Adrenal gland (tissue), 12 donors: ENCODE measurements around the gene SLC25A46. TPM values are rescaled to one million over a fixed set of nuclear protein-coding genes. Genes with fewer than 3 reads are reported as not detected.

Experiments used
- DNase-seq, 7 donors: peaks; one replicate each; pipeline ENCODE4 v3.0.0-alpha.2; 2019 to 2020
- H3K27ac ChIP-seq, 5 donors: fragments of 200-600 bp; sonication (generic) in 4 of 5; 1 replicate in 3 of 5; 2 replicates in 2 of 5; pipeline versions ENCODE4 v1.5.1 to v1.8.0; 2016 to 2020; ENCODE audit warnings: mild to moderate bottlenecking in 1 of 5
- H3K27me3 ChIP-seq: fragments of 200-600 bp; 2 replicates; pipeline ENCODE4 v1.8.0; 2021
- H3K36me3 ChIP-seq, 2 donors: fragments of 200-600 bp; replicated peaks in 1 of 2; 1 replicate in 1 of 2; 2 replicates in 1 of 2; pipeline versions ENCODE4 v1.5.1 to v1.8.0; 2018 to 2022
- H3K4me1 ChIP-seq, 2 donors: fragments of 200-600 bp; replicated peaks in 1 of 2; 1 replicate in 1 of 2; 2 replicates in 1 of 2; pipeline versions ENCODE4 v1.5.1 to v1.8.0; 2018 to 2021
- H3K4me3 ChIP-seq, 4 donors: fragments of 200-600 bp; sonication (generic) in 3 of 4; one replicate each; pipeline ENCODE4 v1.5.1; 2016 to 2018
- H3K9me3 ChIP-seq, 3 donors: fragments of 200-600 bp; sonication (generic) in 1 of 3; replicated peaks in 1 of 3; 1 replicate in 2 of 3; 2 replicates in 1 of 3; pipeline versions ENCODE4 v1.5.1 to v1.8.0; 2016 to 2021
- CTCF ChIP-seq, 6 experiments: fragments of 450-650 bp in 4 of 6; fragments of 200-600 bp in 2 of 6; sonication (generic) in 1 of 6; IDR thresholded peaks; 1 replicate in 5 of 6; 2 replicates in 1 of 6; pipeline versions ENCODE4 v1.5.1 to v1.8.0; 2016 to 2021; ENCODE audit warnings: antibody characterized with exemption in 6 of 6, mild to moderate bottlenecking in 2 of 6, moderate library complexity in 1 of 6
- POLR2A ChIP-seq, 2 donors: fragments of 450-650 bp; IDR thresholded peaks; one replicate each; pipeline ENCODE4 v1.6.1; 2017; ENCODE audit warnings: antibody characterized with exemption in 2 of 2, mild to moderate bottlenecking in 2 of 2, moderate library complexity in 1 of 2
- WGBS, 4 donors: extraction: QIAGEN DNeasy Blood & Tissue Kit in 2 of 4; methylation state at CpG; one replicate each; pipeline versions ENCODE4 v1.1.5 to v1.1.7; 2013 to 2017; 5-methylcytosine and 5-hydroxymethylcytosine counted together
- intact Hi-C, 2 donors: fragments of 100-400 bp; cut with DNase I; formaldehyde crosslinking; loops; one replicate each; pipeline versions ENCODE4 v1.14.1 to v1.15.0; 2022 to 2023
- polyA plus RNA-seq, 3 donors: library from polyadenylated mRNA; stranded (reverse); fragments of 200-250 nt in 2 of 3; fragments of 350-450 nt in 1 of 3; fragmentation: Illumina TruSeq in 1 of 3; extraction: RNeasy Lipid Tissue Mini Kit (QIAGEN cat#74804) in 1 of 3; gene quantifications; one replicate each; pipeline ENCODE4 v1.2.3, GENCODE V29; 2013 to 2014
- total RNA-seq, 9 donors: library from RNA; depleted of rRNA in 4 of 9; stranded (reverse); fragments of >200 nt in 4 of 9; fragments of 120-200 nt in 1 of 9; fragmentation: NEBNext Ultra II Directional in 1 of 9; extraction: Animal tissue kit (Norgen Biotek cat#: 25700) in 1 of 9; gene quantifications; one replicate each; pipeline versions ENCODE4 v1.1.0 to v1.2.4, GENCODE V29; 2013 to 2023
- donor health status: healthy with polysubstance abuse.
- donor health status: Bipolar disorder and iron deficiency.
- donor health status: DM: yes; HTN: yes; CAD: no.
- donor health status: DM: no; HTN: no; CAD: no.
- donor health status: DM: no; HTN: no; CAD: no.
- donor health status: DM: yes; HTN: yes; CAD: no.

Gene SLC25A46
- total and polyA plus RNA-seq, 12 donors: 7.7 to 73.8 (median 53.3) TPM

- TF ChIP-seq POLR2A (IDR thresholded peaks at IDR 0.05): no peak
- TF ChIP-seq CTCF (IDR thresholded peaks at IDR 0.05): no peak
- H3K36me3 ChIP-seq: peaks cover 0 to 32% of the 10 kb centered on the region in 2 donors
These were observed 13.3 kb downstream of the SLC25A46 start for GRCh38 chr5:110751902-110752762.

GRCh38 chr5:110752953-110753352 lies 14.1 kb downstream of the SLC25A46 start:
- intact Hi-C loops: loop anchor here in 1 of 2 donors (10.0 kb wide), 1 partner anchor 342 kb away; the partner anchor contains the start of gene WDR36
- WGBS, 4 donors: 84 to 97% (median 93%) methylated on average over 1 of the region's 1 CpG
- peaks cover 0 to 33% of the 10 kb centered on the region in 2 donors for H3K36me3 ChIP-seq

More at GRCh38 chr5:110751902-110752762, 13.3 kb downstream of the SLC25A46 start:
- H3K4me1 ChIP-seq: no peaks in the 10 kb centered on the region
- 86 to 90% (median 89%) methylated on average over 8 of the region's 8 CpGs for WGBS, 4 donors
- no peak for DNase-seq
- H3K27ac ChIP-seq: no peak overlapping the region
- H3K27me3 ChIP-seq: no peaks in the 10 kb centered on the region
- intact Hi-C loops: loop anchor here in 1 of 2 donors (10.0 kb wide), 1 partner anchor 343 kb away; the partner anchor contains the start of gene WDR36
- no peak overlapping the region for H3K4me3 ChIP-seq
- H3K9me3 ChIP-seq: no peaks in the 10 kb centered on the region

GRCh38 chr5:110753600-110753999 lies 14.8 kb downstream of the SLC25A46 start:
- DNase-seq: no peak
- Histone ChIP-seq H3K4me3 (no peak overlapping the region), H3K4me1 (no peaks in the 10 kb centered on the region), H3K27ac (no peak overlapping the region), H3K9me3 (no peaks in the 10 kb centered on the region), H3K27me3 (no peaks in the 10 kb centered on the region), H3K36me3 (peaks cover 0 to 30% of the 10 kb centered on the region in 2 donors)
- intact Hi-C loops: loop anchor here in 1 of 2 donors (10.0 kb wide), 1 partner anchor 341 kb away; the partner anchor contains the start of gene WDR36
- WGBS, 4 donors: 93 to 98% (median 94%) methylated on average over 2 of the region's 2 CpGs
- TF ChIP-seq CTCF (IDR thresholded peaks at IDR 0.05) (no peak), POLR2A (IDR thresholded peaks at IDR 0.05) (no peak)

More at GRCh38 chr5:110752953-110753352, 14.1 kb downstream of the SLC25A46 start:
- TF ChIP-seq POLR2A (IDR thresholded peaks at IDR 0.05) (no peak), CTCF (IDR thresholded peaks at IDR 0.05) (no peak)
- Histone ChIP-seq H3K9me3 (no peaks in the 10 kb centered on the region), H3K4me1 (no peaks in the 10 kb centered on the region), H3K4me3 (no peak overlapping the region), H3K27me3 (no peaks in the 10 kb centered on the region), H3K27ac (no peak overlapping the region)
- no peak for DNase-seq

GRCh38 chr5:110754181-110754580 lies 15.4 kb downstream of the SLC25A46 start:
- TF ChIP-seq POLR2A (IDR thresholded peaks at IDR 0.05) (no peak), CTCF (IDR thresholded peaks at IDR 0.05) (no peak)
- Histone ChIP-seq H3K4me1 (no peaks in the 10 kb centered on the region), H3K27me3 (no peaks in the 10 kb centered on the region), H3K27ac (no peak overlapping the region), H3K9me3 (no peaks in the 10 kb centered on the region), H3K36me3 (peaks cover 0 to 28% of the 10 kb centered on the region in 2 donors), H3K4me3 (no peak overlapping the region)
- intact Hi-C loops: loop anchor here in 1 of 2 donors (10.0 kb wide), 1 partner anchor 341 kb away; the partner anchor contains the start of gene WDR36
- DNase-seq: no peak
